Measurements from ENCODE around the gene MUC5B.

DNA sequence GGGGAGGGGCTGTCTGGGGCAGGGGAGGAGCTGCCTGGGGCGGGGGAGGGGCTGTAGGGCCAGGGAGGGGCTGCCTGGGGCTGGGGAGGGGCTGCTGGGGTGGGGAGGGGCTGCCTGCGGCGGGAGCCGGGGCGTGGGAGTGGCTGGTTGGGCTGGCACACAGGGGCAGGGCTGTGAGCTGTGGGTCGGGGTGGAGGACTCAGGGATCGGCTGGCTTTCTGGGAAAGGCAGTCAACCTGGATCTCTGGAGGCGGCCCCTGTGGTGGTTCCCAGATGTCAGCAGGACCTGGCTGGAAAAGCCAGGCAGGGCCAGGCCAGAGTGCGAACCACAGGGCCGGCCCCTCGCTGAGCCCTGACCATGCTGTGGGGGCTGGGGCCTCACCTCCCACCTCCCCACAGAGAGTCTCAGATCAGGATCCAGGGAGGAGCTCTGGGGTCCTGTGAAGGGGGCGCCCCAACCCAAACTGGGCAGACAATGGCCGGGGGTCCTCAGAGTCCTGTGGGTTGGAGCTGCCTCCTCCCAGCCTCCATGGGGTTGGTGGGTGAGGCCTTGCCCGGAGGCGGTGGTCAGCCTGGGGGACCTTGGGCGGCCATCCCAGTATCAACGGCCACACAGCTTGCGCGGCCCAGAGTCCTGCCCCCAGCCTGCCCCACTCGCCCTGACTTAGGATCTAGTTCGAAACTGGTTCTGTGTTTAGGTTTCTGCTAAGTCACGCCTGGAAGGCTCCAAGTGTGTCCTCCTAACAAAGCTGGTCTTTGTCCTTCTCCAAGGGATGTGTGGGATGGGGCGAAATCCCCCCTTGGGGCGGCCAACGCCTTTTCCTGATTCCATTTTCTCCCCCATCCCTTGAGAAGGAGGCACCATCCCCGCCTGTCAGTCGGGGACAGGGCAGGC, 1.9 kb downstream of the MUC5B start:
- TF ChIP-seq, protein P1, sequence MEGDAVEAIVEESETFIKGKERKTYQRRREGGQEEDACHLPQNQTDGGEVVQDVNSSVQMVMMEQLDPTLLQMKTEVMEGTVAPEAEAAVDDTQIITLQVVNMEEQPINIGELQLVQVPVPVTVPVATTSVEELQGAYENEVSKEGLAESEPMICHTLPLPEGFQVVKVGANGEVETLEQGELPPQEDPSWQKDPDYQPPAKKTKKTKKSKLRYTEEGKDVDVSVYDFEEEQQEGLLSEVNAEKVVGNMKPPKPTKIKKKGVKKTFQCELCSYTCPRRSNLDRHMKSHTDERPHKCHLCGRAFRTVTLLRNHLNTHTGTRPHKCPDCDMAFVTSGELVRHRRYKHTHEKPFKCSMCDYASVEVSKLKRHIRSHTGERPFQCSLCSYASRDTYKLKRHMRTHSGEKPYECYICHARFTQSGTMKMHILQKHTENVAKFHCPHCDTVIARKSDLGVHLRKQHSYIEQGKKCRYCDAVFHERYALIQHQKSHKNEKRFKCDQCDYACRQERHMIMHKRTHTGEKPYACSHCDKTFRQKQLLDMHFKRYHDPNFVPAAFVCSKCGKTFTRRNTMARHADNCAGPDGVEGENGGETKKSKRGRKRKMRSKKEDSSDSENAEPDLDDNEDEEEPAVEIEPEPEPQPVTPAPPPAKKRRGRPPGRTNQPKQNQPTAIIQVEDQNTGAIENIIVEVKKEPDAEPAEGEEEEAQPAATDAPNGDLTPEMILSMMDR (IDR thresholded peaks at IDR 0.05): no peak
- no peak for TF ChIP-seq POLR2A (IDR thresholded peaks at IDR 0.05)

All from testis (tissue), 2 donors.